ENCODE measurements around the gene IL17REL.
A peak's percentile ranks its signal among the peaks of the same experiment; 100 is the strongest.

The IL17REL gene

DNA sequence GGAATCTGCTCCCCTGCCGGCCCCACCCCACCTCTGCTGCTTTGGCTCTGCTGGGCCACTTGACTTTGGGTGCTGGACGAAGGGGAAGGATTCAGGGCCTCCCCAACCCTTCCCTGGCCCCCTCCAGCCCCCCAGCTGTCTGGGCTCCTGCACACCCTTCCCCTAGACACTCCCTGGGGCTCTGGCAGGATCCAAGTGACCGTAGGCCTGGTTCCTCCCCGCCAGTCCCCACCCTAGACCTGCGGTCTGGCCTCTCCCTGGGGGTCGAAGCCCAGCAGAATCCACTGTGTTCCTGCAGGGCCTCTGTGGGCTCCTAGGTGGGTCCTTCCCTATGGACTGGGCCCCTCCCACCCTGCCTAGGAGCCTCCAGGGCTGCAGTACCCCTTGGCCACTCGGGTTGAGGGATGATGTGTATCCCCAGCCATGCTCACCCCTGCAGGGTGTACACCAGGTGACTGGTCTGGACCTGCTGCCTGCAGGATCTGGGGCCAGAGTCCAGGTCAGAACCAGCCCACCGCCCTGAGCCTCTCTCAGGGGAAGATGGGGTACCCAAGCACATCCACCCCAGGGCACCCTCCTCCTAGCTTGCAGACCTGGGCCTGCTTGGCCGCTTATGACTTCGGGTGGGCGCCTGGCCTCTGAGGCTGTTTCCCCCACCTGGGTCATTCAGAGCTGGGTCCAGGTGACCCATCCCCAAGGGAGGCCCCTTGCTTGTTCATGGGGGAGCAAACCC, 46.4 kb downstream of the IL17REL start:
- DNase-seq = peak; percentile 31 to 40

DNA sequence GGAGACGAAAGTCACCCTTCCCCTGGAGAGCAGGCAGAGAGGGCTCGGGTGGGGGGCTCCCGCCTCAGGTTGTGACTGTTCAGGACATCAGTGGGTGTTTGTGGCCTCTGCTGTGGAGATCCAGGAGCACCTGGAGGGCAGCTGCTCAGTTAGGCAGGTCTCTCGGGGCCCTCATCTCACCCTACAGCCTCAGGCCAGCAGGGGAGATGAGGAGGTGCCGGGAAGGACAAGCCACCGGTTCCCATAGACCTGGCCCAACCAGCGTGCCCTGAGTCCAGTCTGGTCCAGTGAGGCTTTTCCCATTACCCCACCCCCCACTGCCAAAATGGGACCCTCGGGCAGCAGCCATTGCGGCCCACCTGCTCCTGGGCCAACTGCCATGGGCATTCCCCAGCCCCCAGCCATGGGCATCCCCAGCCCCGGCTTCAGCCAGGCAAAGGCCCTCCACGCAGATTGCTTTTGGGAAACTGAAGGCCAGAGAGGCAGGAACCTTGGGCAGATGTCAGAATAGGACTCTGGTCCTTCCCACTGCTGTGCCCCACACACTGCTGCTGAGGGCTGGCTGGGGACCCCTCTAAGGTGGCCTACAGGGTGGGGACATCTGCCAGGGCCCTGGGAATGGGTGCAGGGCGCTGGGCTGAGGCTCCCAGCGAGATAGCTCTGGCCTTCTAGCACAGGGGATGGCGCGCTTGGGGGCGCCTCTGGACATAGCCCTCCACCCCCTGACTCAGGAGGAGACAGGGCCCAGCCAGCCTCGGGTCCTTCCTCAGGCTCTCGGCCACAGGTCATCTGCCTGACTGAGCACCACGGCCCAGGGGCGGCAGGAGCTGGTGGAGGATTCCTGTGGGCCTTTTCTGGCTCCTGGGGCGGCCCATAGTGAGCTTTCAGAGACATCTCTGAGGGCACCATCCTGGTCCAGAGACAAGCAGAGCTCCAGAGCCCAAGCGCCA, 47.2 kb downstream of the IL17REL start:
- peak; percentile 33 to 38 for DNase-seq

DNA sequence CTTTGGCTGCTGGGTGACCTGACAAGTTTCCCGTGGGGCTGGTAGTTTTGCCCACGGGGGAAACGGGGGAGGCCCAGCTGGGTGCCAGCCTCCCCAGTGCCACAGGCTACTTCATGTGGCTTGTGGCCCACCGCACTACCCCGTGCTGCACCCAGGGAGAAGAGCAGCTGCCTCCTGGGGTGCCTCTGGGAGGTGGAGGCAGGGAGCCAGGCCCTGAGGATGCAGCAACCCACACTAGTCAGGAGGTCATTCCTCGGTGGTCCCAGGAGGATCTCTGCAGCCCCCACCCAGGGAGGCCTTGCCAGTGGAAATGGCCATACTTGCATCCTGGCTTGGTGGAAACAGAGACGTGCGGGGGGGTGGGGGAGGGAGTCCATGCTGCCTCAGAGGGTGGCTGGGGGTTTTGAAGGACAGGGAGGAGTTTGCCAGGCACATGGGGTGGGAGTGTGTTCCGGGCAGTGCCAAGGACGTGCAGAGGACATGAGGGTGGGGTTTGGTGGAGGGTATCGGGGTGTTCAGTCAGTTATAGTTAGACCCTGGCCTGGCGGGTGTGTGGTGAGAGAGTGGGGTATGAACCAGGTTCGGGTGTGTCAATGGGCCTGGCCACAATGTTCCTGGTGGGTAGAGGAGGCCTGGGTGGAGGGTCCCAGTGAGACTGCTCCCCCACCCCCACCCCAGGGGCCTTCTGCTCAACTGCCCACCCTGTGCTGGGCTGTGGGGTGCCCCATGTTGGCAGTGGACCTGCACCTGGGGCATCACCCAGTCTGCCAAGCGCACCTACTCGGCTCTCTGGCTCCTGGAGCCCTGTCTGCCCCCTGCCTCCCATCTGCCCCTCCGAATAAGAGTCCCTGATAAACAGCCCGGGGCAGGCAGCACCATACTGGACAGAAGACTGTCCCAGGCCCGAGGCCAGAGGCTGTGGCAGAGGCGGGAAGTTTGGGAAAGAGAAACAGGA, 48.2 kb downstream of the IL17REL start:
- peak; percentile 29 to 34 for DNase-seq

DNA sequence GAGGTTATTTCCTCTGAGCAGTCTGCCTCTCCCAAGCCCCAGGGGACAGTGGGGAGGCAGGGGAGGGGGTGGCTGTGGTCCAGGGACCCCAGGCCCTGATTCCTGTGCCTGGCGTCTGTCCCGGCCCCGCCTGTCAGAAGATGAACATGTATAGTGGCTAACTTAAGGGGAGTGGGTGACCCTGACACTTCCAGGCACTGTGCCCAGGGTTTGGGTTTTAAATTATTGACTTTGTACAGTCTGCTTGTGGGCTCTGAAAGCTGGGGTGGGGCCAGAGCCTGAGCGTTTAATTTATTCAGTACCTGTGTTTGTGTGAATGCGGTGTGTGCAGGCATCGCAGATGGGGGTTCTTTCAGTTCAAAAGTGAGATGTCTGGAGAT, 48.9 kb downstream of the IL17REL start:
- DNase-seq = no peak

DNA sequence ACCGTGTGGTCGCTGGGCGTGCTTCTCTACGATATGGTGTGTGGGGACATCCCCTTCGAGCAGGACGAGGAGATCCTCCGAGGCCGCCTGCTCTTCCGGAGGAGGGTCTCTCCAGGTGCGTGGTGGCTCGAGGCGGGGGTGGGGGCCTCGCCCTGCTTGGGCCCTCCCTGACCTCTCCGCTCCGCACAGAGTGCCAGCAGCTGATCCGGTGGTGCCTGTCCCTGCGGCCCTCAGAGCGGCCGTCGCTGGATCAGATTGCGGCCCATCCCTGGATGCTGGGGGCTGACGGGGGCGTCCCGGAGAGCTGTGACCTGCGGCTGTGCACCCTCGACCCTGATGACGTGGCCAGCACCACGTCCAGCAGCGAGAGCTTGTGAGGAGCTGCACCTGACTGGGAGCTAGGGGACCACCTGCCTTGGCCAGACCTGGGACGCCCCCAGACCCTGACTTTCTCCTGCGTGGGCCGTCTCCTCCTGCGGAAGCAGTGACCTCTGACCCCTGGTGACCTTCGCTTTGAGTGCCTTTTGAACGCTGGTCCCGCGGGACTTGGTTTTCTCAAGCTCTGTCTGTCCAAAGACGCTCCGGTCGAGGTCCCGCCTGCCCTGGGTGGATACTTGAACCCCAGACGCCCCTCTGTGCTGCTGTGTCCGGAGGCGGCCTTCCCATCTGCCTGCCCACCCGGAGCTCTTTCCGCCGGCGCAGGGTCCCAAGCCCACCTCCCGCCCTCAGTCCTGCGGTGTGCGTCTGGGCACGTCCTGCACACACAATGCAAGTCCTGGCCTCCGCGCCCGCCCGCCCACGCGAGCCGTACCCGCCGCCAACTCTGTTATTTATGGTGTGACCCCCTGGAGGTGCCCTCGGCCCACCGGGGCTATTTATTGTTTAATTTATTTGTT, 49.6 kb downstream of the IL17REL start:
- DNase-seq = peak in 1 of 2 experiments; percentile 32

DNA sequence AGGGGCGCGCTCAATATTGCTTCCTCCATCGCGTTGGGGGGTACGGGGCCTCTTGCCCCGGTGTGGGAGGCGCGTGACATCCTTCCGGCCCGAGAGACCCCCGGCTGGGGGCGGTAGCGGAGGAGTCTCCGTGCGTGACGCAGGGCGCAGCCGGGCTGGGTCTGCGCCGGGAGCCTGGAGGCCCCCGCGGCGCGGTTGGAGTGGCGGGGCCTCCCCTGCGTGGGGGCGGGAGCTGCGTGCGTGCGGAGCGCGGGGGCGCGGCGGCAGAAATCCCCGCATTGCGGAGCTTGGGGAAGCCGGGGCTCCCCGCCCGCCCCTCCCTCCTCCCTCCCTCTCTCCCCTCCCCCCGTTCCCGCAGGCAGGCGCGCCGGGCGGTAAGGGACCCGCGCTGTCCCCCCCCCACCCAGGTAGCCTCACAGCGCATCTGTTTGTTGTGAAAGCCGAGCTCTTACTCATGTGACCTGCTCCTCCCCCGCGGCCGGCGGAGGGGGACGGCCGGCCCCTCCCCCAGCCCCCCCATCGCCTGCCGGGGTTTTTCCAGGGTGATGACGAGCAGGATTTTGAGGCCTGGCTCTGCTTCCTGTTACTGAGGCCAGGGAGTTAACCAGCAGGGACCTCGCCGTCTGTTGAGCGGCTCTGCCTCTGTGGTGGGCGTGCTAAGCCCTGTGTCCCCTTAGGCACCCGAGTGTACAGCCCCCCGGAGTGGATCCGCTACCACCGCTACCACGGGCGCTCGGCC, 50.4 kb downstream of the IL17REL start:
- DNase-seq = peak; percentile 91 to 93

DNA sequence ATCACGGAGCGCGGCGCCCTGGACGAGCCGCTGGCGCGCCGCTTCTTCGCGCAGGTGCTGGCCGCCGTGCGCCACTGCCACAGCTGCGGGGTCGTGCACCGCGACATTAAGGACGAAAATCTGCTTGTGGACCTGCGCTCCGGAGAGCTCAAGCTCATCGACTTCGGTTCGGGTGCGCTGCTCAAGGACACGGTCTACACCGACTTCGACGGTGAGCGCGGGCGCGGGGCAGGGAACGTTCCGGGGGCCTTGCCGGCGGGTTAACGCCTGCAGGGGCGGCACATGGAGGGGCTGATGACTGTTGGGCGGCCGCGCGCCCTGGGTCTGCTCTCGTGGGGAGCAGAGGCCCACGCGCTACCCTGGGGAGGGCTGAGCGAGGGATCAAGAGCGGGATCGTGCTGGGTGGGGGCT, 51.0 kb downstream of the IL17REL start:
- no peak for DNase-seq

DNA sequence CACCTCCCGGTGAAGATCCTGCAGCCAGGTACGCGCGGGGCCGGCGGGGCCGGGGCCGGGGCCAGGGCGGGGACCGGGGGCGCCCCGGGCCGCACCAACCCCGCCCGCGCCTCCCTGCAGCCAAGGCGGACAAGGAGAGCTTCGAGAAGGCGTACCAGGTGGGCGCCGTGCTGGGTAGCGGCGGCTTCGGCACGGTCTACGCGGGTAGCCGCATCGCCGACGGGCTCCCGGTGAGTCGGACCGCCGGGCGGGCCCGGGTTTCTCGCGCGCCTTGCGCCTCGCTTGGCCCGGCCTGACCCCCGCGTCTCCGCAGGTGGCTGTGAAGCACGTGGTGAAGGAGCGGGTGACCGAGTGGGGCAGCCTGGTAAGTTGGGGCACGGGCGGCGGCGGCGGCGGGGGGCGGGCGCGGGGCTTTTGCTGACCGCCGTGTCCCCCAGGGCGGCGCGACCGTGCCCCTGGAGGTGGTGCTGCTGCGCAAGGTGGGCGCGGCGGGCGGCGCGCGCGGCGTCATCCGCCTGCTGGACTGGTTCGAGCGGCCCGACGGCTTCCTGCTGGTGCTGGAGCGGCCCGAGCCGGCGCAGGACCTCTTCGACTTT, 51.5 kb downstream of the IL17REL start:
- peak; percentile 44 to 49 for DNase-seq

DNA sequence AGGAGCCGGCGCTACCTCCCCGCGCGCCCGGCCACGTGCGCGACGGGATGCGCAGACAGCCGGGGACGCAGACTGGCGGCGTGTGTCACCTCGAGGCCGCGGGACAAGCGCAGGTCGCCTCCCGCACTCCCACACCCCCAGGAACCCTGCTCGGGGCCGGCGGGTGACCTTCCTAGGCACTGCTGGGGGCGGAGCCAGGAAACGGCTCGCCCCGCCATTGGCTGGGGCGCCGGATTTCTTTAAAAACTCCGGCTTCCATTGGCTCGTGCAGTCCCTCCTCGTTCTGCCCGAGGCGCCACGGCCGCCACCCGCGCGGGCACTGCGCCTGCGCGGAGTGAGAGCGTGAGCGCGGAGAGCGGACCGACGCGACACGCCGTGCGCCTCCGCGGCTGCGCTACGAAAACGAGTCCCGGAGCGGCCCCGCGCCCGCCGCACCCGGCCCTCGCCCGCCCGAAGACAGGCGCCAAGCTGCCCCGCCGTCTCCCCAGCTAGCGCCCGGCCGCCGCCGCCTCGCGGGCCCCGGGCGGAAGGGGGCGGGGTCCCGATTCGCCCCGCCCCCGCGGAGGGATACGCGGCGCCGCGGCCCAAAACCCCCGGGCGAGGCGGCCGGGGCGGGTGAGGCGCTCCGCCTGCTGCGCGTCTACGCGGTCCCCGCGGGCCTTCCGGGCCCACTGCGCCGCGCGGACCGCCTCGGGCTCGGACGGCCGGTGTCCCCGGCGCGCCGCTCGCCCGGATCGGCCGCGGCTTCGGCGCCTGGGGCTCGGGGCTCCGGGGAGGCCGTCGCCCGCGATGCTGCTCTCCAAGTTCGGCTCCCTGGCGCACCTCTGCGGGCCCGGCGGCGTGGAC, 52.2 kb downstream of the IL17REL start, which contains the start of gene PIM3:
TSS of gene PIM3 (plus strand) at position 614 of the 846 bp plus-strand sequence. CDS start at position 790, 176 bp downstream.
- DNase-seq = peak; percentile 94 to 95

DNA sequence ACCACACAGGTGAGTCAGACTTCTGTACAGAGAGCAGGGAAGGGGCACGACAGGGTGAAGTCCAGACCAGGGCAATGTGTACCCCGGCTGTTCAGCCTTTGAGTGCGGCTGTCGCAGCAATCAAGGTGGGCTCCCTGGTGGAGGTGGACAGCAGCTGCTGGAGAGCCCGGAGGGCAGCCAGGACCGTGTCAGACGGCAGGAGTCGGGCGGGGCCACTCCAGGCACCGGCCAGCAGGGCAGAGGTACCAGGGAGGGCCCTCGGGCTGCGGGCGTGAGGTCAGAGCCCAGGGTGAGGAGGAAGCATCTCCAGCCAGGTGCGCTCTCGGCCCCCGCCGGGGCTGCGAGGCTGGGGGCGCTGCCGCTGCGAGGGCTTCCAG, 52.8 kb downstream of the IL17REL start:
- peak; percentile 52 to 59 for DNase-seq

DNA sequence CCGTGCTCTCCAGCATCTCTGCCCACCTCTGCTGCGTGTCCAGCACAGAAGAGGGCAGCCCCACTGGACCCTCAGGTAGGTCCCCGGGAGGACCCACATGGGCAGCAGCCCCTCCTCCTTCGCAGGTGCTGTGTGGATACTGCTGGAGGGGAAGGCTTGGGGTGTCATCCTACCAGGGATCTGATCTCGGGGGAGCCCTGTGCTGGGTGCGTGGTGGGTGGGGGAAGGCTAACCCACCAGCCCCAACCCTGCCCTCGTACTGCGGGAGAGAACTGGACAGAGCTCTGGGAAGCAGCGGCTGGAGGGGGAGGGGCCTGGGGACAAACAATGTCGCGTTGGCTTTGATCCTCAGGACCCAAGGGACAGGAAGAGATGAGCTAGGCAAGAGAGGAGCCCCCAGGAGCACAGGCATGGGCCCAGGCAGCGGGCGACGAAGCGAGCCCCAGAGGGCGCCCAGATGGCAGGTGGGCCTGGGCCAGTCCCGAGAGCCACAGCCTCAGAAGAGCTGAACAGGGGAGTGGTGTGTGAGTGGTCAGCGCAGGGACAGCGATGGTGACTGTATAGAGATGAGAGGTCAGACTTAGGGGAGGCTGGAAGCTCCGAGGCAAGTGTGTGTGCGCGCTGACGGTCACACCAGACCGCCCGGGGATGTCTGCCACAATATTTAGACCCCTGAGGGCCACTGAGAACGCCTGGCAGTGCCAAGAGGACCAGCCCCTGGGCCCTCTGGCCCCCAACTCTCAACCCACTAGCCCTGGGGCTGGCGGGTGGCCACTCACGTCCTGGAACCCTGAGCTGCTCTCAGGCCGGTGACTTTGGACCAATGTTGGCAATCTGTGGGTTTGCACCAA, 53.4 kb downstream of the IL17REL start:
- DNase-seq = no peak

DNA sequence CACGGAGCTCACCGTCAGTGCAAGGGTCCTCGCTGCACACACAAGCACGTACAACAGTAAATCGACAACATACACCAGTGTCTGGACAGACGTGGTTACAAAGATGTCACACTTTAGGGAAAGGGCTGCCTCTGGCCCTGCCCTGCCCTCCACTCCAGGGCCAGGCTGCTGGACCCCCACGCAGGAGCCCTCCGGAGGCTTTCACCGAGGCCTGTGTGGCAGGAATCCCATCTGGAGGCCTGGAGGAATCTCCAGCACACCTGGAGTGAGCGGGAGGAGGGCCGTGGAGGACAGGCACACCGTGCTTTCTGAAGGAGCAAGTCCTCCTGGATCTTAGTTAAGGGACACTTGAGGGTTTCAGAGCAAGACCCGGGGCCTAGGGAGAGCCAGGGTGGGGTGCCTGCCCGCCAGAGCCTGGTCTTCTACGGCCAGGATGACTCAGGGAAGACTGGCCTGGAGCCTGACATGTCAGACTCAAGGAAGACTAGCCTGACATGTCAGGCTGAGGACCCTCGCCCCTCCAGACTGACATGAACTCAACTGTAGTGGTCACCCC, 54.1 kb downstream of the IL17REL start:
- DNase-seq = no peak

DNA sequence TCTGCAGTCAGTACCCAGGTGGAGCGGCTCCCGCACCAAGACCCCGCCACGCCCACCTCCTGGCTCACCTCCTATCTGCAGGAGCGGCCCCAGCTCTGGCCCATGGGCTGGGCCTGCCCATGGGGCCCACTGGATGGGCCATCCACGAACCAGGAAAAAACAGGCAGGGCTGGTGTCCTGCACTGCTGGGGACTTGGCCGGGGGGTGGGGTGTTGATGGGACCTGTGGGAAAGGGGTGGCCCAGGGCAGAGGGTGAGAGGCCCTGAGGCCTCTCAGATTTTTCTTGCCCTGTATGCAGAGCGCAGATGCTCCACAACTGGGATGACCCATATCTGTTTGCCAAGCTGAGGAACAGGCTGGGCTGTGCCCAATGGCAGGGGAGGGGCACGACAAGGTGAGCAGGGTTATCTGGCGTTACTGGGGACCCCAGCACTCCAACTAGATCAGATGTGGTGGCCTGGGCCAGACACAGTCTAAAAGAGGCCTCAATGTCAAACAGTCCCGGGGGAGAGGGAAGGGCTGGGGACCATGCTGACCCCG, 54.7 kb downstream of the IL17REL start:
- no peak for DNase-seq

DNA sequence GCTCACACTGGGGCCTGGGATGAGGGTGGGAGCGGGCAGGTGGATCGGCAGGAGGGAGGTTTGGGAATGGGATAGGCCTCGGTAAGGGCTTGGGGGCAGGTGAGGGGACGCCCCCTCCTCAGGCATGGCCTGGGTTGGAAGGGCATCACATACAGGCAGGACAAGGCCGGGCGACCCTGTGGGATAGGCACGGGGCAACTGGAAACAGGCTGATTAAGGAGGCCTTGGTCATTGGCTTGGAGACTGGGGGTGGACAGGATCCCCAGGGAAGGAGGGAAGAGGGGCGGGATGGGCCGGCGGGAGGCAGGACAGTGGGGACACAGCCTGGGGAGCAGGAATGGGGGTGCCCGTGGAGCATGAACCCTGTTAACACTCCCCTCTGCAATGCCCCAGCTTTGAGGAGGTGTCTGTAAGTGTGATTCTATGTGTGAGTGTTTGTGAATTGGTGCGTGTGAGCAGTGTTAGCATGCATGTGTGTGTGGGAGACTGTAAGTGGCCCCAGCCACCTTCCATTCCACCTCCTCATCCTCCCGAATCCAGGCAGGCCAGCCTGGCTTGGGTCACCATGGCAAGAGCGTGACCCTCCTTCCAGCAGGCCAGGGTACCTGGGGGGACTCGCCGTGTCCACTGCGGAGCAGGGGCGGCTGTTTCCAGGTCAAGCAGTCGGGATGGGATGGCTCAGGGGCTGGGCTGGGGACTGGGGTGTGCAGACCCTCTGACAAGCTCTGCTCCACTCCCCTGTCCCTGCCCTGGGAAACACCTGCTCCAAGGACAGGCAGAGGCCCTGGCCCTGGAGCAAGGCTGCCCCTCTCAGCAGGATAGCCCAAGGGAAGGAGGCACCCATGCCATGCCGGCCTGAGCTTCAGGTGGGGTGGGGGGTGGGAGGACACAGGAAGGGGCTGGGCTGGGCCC, 55.4 kb downstream of the IL17REL start:
- no peak for DNase-seq

DNA sequence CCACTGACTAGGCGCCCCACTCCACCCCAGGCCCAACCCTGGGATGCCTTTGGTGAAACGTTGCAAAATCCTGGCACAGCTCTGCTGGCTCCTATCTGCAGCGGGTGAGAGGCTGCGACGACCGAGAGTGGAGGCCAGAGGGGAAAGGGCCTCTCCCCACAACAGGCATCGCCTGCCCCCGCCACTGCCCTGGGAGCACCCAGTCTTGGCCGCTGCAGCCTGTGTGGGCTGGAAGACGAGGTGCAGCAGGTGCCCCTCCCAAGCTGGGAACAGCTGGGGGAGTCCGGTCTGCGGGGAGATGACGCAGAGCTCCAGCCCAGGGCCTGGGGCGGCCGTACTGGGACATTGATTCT, 56.2 kb downstream of the IL17REL start:
- DNase-seq = no peak

DNA sequence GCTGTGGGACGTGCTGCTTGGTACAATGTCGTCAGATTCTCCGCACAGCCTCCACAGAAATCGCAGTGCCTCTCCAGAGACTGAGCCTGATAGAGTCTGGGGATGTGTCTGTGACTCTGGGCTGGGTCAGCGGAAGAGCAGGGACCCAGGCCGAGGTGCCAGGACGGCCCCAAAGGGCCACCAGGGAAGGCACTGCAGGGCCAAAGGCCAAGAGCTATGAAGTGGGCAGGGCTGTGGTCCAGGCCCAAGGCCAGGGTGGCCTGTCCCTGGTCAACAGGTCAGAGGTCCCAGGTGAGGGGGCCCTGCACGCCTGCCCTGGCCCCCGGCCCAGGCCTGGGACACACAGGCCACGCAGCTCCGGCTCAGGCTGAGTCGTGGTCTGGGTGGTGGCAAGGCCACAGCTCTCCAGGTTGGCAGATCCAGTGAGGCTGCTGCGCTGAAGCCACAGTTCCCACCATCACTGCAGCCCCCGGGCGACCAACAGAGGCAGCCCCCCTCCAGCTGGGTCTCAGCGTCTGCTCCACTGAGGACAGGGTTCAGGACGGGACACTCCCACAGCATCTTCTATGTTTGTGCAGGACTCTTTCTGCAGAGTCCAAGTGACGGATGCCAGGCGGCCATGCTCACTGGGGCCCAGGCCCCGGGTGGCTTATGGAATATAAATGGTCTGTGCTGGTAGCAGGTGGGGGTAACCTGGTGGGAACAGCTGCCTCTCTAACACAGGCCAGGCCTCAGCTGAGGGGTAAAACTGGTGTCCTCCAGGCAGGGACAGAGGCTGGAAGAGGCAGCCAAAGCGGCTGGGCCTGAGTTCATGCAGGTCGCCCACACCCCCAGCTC, 56.8 kb downstream of the IL17REL start:
- DNase-seq = no peak
